SK-N-SH treated with all-trans-retinoic acid at 6 μM for 48 hours (cell line): Measurements from ENCODE around the gene ZBTB8B.

Experiments used
- ATAC-seq: fragments of 200-7000 bp; cut with Tn5 transposase; 3 replicates; pipeline ENCODE4 v1.9.1; 2020; ENCODE audit warnings: mild to moderate bottlenecking, moderate library complexity
- BACH2 ChIP-seq: fragments of 250-450 bp; sonication (Bioruptor Pico); IDR thresholded peaks from 2 replicates; pipeline ENCODE4 v1.9.0; 2021; ENCODE audit warnings: mild to moderate bottlenecking, borderline replicate concordance
- CREB5 ChIP-seq: fragments of 250-450 bp; sonication (Bioruptor Pico); IDR thresholded peaks from 2 replicates; pipeline ENCODE4 v1.5.1; 2020; ENCODE audit warnings: low read depth, mild to moderate bottlenecking, moderate library complexity
- CSRNP3 ChIP-seq: fragments of 250-450 bp; sonication (Bioruptor Pico); IDR thresholded peaks from 2 replicates; pipeline ENCODE4 v1.5.1; 2021; ENCODE audit warnings: mild to moderate bottlenecking, moderate library complexity
- ESRRG ChIP-seq: fragments of 250-450 bp; sonication (Bioruptor Pico); IDR thresholded peaks from 2 replicates; pipeline ENCODE4 v1.6.1; 2021; ENCODE audit warnings: mild to moderate bottlenecking
- GLIS3 ChIP-seq: fragments of 250-450 bp; sonication (Bioruptor Pico); IDR thresholded peaks from 2 replicates; pipeline ENCODE4 v1.5.0; 2020; ENCODE audit warnings: mild to moderate bottlenecking, moderate library complexity
- PATZ1 ChIP-seq: fragments of 250-450 bp; sonication (Bioruptor Pico); IDR thresholded peaks from 2 replicates; pipeline ENCODE4 v1.8.0; 2020; ENCODE audit warnings: mild to moderate bottlenecking, moderate library complexity, borderline replicate concordance
- PPARA ChIP-seq: fragments of 250-450 bp; sonication (Bioruptor Pico); IDR thresholded peaks from 2 replicates; pipeline ENCODE4 v1.5.0; 2020; ENCODE audit warnings: mild to moderate bottlenecking, borderline replicate concordance
- RARB ChIP-seq: fragments of 250-450 bp; sonication (Bioruptor Pico); IDR thresholded peaks from 2 replicates; pipeline ENCODE4 v1.8.0; 2021; ENCODE audit warnings: mild to moderate bottlenecking, moderate library complexity
- SNAI2 ChIP-seq: fragments of 250-450 bp; sonication (Bioruptor Pico); IDR thresholded peaks from 2 replicates; pipeline ENCODE4 v1.5.0; 2020; ENCODE audit warnings: mild to moderate bottlenecking, moderate library complexity
- TCF4 ChIP-seq: fragments of 250-450 bp; sonication (Bioruptor Pico); IDR thresholded peaks from 2 replicates; pipeline ENCODE4 v1.8.0; 2021; ENCODE audit warnings: mild to moderate bottlenecking, moderate library complexity, borderline replicate concordance
- ZC3H10 ChIP-seq: fragments of 250-450 bp; sonication (Bioruptor Pico); IDR thresholded peaks from 2 replicates; pipeline ENCODE4 v1.5.1; 2021; ENCODE audit warnings: mild to moderate bottlenecking, moderate library complexity
- ZFP30 ChIP-seq: fragments of 450-650 bp; formaldehyde crosslinking; IDR thresholded peaks from 2 replicates; pipeline ENCODE4 v1.5.0; 2022; ENCODE audit warnings: mild to moderate bottlenecking, moderate library complexity
- ZNF70 ChIP-seq: fragments of 450-650 bp; formaldehyde crosslinking; IDR thresholded peaks from 2 replicates; pipeline ENCODE4 v1.5.0; 2020; ENCODE audit warnings: mild to moderate bottlenecking, moderate library complexity

The ZBTB8B gene

GRCh38 chr1:32509939-32510338 is 45.1 kb downstream of the ZBTB8B start:
- TF ChIP-seq ZC3H10 (CRISPR knock-in tag) (no peak), CSRNP3 (CRISPR knock-in tag) (no peak), ESRRG (CRISPR knock-in tag) (no peak), PPARA (CRISPR knock-in tag) (no peak), BACH2 (CRISPR knock-in tag) (no peak), RARB (CRISPR knock-in tag) (no peak), GLIS3 (CRISPR knock-in tag) (no peak), SNAI2 (CRISPR knock-in tag) (no peak), ZFP30 (CRISPR knock-in tag) (no peak), PATZ1 (CRISPR knock-in tag) (no peak), ZNF70 (CRISPR knock-in tag) (no peak), CREB5 (CRISPR knock-in tag) (no peak), TCF4 (no peak)
- no peak for ATAC-seq
